ENCODE results near the gene LRRC46. TPM values are rescaled to one million over a fixed set of nuclear protein-coding genes. Genes with fewer than 3 reads are reported as not detected.

LRRC46 gene
- total and polyA plus RNA-seq, 2 experiments from 2014 or later: 0.18 to 0.35 TPM

GRCh38 chr17:47797797-47798196 is 33.7 kb upstream of the LRRC46 start:
- Histone ChIP-seq H3K4me1 (ENCODE audit: insufficient read depth) (no peaks in the 10 kb centered on the region), H3K4me2 (no peak overlapping the region), H2AFZ (no peak overlapping the region), H3K9me2 (ENCODE audit: insufficient read depth) (no peaks in the 10 kb centered on the region), H4K20me1 (replicated peaks; ENCODE audit: insufficient read depth) (no peaks in the 10 kb centered on the region; the same call in none of the 2 replicates), H3F3A (replicated peaks; ENCODE audit: low read depth) (no peaks in the 10 kb centered on the region), H3K4me3 (no peak overlapping the region), H3K27me3 (ENCODE audit: insufficient read depth) (peaks cover 19% of the 10 kb centered on the region; the same call in 1 of the 2 replicates), H3K36me3 (ENCODE audit: insufficient read depth) (no peaks in the 10 kb centered on the region), H3K79me2 (replicated peaks; ENCODE audit: insufficient read depth) (no peaks in the 10 kb centered on the region), H3K27ac (ENCODE audit: low read depth) (no peak overlapping the region)
- Mint-ChIP-seq H3K36me3 (ENCODE audit: low read depth) (no peaks in the 10 kb centered on the region), H3K4me3 (no peak overlapping the region), H3K9me3 (no peaks in the 10 kb centered on the region), H3K27ac (no peak overlapping the region), H3K4me1 (no peaks in the 10 kb centered on the region), H3K27me3 (ENCODE audit: insufficient read depth, low read depth, poor library complexity) (peaks cover 8% of the 10 kb centered on the region)
- TF ChIP-seq ETS1 (IDR thresholded peaks at IDR 0.05): no peak
- peak; percentile 73 for TF ChIP-seq REST (IDR thresholded peaks at IDR 0.05; ENCODE audit: unreplicated experiment)
- TF ChIP-seq EZH2 (IDR thresholded peaks at IDR 0.05; ENCODE audit: low read depth, unreplicated experiment): no peak
- TF ChIP-seq EZH2phosphoT487 (IDR thresholded peaks at IDR 0.05; ENCODE audit: unreplicated experiment): no peak
- ATAC-seq: no peak
- DNase-seq (ENCODE audit: low spot score): peak; percentile 42

GRCh38 chr17:47800686-47801085 is 30.8 kb upstream of the LRRC46 start:
- H3K27me3 Mint-ChIP-seq (ENCODE audit: insufficient read depth, low read depth, poor library complexity): peaks cover 12% of the 10 kb centered on the region
- Histone ChIP-seq H3K27me3 (ENCODE audit: insufficient read depth) (no peaks in the 10 kb centered on the region), H3K4me3 (no peak overlapping the region), H3K27ac (ENCODE audit: low read depth) (no peak overlapping the region), H3K4me1 (ENCODE audit: insufficient read depth) (no peaks in the 10 kb centered on the region), H3K9me2 (ENCODE audit: insufficient read depth) (no peaks in the 10 kb centered on the region), H3K4me2 (no peak overlapping the region), H3K36me3 (ENCODE audit: insufficient read depth) (no peaks in the 10 kb centered on the region), H4K20me1 (replicated peaks; ENCODE audit: insufficient read depth) (no peaks in the 10 kb centered on the region; the same call in none of the 2 replicates), H2AFZ (no peak overlapping the region), H3F3A (replicated peaks; ENCODE audit: low read depth) (no peaks in the 10 kb centered on the region), H3K79me2 (replicated peaks; ENCODE audit: insufficient read depth) (no peaks in the 10 kb centered on the region)
- H3K36me3 Mint-ChIP-seq (ENCODE audit: low read depth): no peaks in the 10 kb centered on the region
- H3K4me1 Mint-ChIP-seq: no peaks in the 10 kb centered on the region
- DNase-seq (ENCODE audit: low spot score): no peak
- H3K27ac Mint-ChIP-seq: no peak overlapping the region
- no peak for ATAC-seq
- TF ChIP-seq CREB1 (CRISPR knock-in tag; IDR thresholded peaks at IDR 0.05; ENCODE audit: low read depth) (no peak), EZH2 (IDR thresholded peaks at IDR 0.05; ENCODE audit: low read depth, unreplicated experiment) (no peak), POLR2AphosphoS5 (IDR thresholded peaks at IDR 0.05; ENCODE audit: low read depth) (no peak)
- H3K4me3 Mint-ChIP-seq: no peak overlapping the region
- H3K9me3 Mint-ChIP-seq: no peaks in the 10 kb centered on the region

All from GM23338 (cell line).